IPS-18a (cell line): ENCODE results near the gene SSPN.

Experiments used
- H3K27ac ChIP-seq: one replicate; pipeline ENCODE4 v1.5.1; 2013; ENCODE audit warnings: low read length
- H3K27me3 ChIP-seq: one replicate; pipeline ENCODE4 v1.6.1; 2013; ENCODE audit warnings: mild to moderate bottlenecking, low read length; ENCODE audit not compliant: control insufficient read depth, insufficient read depth
- H3K36me3 ChIP-seq: one replicate; pipeline ENCODE4 v1.6.1; 2013; ENCODE audit warnings: low read depth, low read length; ENCODE audit not compliant: control insufficient read depth
- H3K4me1 ChIP-seq: one replicate; pipeline ENCODE4 v1.6.1; 2013; ENCODE audit warnings: low read depth, low read length; ENCODE audit not compliant: control insufficient read depth
- H3K4me3 ChIP-seq: one replicate; pipeline ENCODE4 v1.5.1; 2013; ENCODE audit warnings: low read length
- H3K9ac ChIP-seq: one replicate; pipeline ENCODE4 v1.6.1; 2013; ENCODE audit warnings: mild to moderate bottlenecking, low read length, moderate library complexity
- H3K9me3 ChIP-seq: one replicate; pipeline ENCODE4 v1.6.1; 2013; ENCODE audit warnings: low read depth, low read length; ENCODE audit not compliant: control insufficient read depth

SSPN gene

DNA sequence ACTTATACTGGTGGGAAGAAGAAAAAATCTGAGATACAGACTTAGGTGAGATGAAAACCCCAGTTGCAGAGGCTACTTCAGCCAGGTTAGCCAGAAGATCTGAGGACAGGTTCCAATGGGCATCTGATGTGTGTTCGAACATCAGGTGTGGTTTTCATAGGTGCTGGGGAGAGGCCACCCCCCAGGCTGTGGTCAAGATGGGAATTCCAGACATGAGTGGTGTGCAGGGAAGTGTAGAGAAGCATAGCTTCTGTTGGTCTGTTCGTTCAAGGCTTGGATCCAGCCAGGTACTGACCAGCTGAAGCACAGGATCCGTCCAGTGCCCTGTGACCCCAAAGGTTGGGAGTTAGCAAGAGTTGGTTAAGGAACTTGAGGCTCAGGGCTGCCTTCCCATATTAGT is 85.5 kb downstream of the SSPN start:
- H3K36me3 ChIP-seq, result no peaks in the 10 kb centered on the region
- no peaks in the 10 kb centered on the region for H3K9me3 ChIP-seq
- no peak overlapping the region for H3K4me3 ChIP-seq
- no peak overlapping the region for H3K9ac ChIP-seq
- H3K4me1 ChIP-seq, result no peaks in the 10 kb centered on the region
- no peak overlapping the region for H3K27ac ChIP-seq
- no peaks in the 10 kb centered on the region for H3K27me3 ChIP-seq

DNA sequence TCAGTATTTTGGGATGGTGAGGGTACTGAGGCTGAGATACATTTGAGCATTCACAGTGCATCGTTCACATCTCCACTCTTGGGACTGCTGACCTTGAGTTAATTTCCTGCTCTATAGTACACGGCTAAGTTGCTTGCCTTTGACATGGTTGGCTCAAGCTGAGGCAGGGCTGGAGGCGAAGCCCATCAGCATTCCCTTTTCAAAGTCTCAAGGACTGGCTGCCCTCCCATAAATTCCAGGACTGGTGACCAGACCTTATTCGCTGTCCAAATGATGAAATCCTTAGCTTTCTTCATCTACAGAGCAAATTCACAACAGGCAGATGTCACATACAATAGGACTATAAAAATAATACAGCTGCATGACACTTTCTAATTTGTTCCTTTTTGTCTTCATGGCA is 85.9 kb downstream of the SSPN start:
- H3K27me3 ChIP-seq, result no peaks in the 10 kb centered on the region
- no peak overlapping the region for H3K27ac ChIP-seq
- no peaks in the 10 kb centered on the region for H3K9me3 ChIP-seq
- H3K4me1 ChIP-seq, result no peaks in the 10 kb centered on the region
- H3K36me3 ChIP-seq, result no peaks in the 10 kb centered on the region
- H3K4me3 ChIP-seq, result no peak overlapping the region
- H3K9ac ChIP-seq, result no peak overlapping the region

DNA sequence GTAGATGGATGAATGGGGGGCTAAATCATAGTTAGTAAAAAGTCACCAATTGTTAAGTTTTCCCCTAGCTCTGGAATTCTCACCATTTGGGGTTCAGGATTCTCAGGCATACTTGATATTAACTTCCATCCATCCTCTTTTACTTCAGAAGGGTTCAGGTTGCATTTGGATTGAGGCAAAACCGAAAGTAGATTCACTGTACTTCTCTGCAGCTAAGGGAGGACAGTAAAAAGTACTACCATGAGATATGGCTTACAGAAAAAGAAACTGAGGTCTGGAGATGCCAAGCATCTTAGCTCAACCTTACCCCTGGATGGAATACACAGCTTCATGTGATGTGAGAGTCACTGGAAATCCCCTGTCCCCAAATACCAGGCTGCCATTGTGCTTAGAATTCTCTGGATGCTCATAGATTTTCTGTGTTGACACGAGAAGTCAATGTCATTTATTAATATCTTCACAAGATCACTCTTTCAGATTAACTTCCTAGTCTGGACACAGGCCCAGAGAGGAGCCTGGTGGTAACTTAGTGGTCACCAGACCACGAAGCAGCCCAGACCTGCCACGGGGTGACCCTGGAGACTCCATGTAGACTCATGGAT is 87.1 kb downstream of the SSPN start:
- Histone ChIP-seq H3K4me3 (no peak overlapping the region), H3K27me3 (no peaks in the 10 kb centered on the region), H3K36me3 (no peaks in the 10 kb centered on the region), H3K9ac (no peak overlapping the region), H3K27ac (no peak overlapping the region), H3K9me3 (no peaks in the 10 kb centered on the region), H3K4me1 (no peaks in the 10 kb centered on the region)

DNA sequence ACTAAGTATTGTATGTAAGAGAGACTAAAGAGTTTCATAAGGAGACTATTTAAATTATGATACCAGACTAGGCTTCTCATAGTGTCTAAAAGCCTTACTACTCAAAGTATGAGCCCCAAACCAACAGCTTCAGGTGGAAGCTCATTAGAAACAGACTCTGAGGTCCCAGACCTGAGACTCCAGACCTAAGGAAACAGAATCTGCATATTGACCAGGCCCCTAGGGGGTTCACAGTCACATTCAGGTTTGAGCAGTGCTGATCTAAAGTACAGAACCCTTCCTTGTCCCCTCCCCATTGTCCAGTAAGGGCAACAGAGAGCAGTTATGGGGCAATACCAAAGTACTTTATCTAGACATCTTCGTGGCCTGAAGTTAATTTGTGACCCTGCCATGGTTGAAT is 87.7 kb downstream of the SSPN start:
- Histone ChIP-seq H3K9me3 (no peaks in the 10 kb centered on the region), H3K9ac (no peak overlapping the region), H3K4me3 (no peak overlapping the region), H3K27ac (no peak overlapping the region), H3K36me3 (no peaks in the 10 kb centered on the region), H3K4me1 (no peaks in the 10 kb centered on the region), H3K27me3 (no peaks in the 10 kb centered on the region)

DNA sequence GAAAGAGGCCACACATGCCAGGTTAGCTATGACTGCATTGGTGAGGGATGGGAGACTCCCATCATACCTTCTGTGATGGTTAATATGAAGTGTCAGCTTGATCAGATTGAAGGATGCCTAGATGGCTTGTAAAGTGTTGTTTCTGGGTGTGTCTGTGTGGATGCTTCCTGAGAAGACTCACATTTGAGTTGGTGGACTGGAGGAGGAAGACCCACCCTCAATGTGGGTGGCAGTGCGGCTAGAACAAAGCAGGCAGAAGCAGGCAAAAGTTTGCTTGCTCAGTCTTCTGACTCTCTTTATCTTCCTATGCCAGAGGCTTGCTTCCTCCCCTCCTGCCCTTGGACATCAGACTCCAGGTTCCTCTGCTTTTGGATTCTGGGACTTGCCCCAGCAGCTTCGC is 88.2 kb downstream of the SSPN start:
- Histone ChIP-seq H3K4me3 (no peak overlapping the region), H3K27me3 (no peaks in the 10 kb centered on the region), H3K9ac (no peak overlapping the region), H3K36me3 (no peaks in the 10 kb centered on the region), H3K27ac (no peak overlapping the region), H3K9me3 (no peaks in the 10 kb centered on the region), H3K4me1 (no peaks in the 10 kb centered on the region)

DNA sequence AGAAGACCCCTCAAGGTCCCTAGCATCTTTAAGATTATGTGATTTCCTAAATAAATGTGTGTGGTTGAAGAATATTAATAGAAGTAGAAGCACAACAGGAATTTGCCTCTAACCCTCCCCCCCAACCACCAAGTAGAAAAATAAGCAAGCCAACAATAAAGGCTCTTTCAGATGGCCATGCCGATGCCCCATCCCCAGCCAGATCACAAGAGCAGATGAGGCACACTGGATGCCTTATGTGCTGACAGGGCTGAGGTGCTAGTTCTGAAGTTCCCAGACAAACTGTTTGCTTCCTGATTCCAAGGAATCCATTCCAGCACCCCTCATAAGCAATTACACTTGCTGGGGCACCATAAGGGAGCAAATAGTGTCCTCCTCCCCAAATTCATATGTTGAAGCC is 90.0 kb downstream of the SSPN start:
- Histone ChIP-seq H3K27me3 (no peaks in the 10 kb centered on the region), H3K4me3 (no peak overlapping the region), H3K36me3 (no peaks in the 10 kb centered on the region), H3K27ac (no peak overlapping the region), H3K9ac (no peak overlapping the region), H3K4me1 (no peaks in the 10 kb centered on the region), H3K9me3 (no peaks in the 10 kb centered on the region)

DNA sequence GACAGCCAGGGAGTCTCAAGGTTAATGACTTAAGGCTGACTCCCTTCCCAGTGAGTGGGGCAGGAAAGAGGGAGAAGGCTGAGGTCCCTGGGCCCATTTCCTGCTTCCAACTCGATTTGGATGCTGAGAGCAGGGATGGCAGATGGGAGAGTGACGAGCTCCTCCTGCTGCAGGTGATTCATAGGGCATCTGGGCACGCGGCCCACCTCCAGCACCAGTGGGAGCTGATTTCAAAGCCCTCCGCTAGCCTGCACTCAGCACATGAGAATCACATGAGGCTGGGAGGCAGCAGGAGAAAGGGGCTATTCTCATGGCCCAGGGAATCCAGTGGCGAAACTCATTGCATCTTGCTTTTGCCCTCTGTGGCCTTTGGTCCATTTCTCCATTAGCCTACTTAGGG is 90.8 kb downstream of the SSPN start:
- Histone ChIP-seq H3K9me3 (no peaks in the 10 kb centered on the region), H3K27ac (no peak overlapping the region)

DNA sequence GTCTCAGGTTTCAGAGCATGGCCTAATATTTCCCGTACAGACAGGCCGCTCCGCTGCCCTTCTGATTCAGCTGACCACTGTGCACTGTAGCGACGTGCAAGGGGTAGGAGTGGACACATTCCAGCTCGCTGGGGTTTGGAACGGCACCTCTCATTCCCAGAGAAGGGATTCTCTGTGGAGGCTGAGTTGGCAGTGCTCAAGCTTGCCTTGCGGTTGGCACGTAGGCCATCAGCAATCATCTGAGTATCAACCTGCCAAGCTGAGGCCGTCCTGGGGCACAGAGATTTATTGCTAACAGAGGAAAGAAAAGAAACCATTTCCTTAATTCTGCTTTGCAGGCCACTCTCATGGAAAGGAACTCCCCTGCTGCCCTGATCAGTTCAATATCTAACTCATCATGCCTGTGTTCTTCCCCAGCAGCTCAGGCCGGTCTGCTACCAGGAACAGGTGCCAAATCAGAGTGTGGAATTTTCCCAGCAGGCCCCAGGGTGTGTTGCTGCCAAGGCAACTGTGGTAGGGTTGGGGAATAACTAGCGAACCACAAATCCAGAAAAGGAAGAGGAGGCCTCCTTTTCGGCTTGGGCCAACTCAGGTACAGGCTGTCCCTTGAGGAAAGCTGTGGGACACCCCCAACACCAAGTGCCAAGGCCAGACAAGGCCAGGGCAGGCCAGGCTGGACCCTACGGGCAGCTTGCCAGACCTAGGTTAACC is 92.5 kb downstream of the SSPN start:
- Histone ChIP-seq H3K36me3 (no peaks in the 10 kb centered on the region), H3K9ac (no peak overlapping the region), H3K9me3 (no peaks in the 10 kb centered on the region), H3K27me3 (no peaks in the 10 kb centered on the region), H3K4me1 (no peaks in the 10 kb centered on the region), H3K4me3 (no peak overlapping the region), H3K27ac (no peak overlapping the region)

More for the DNA sequence above, 90.8 kb downstream of the SSPN start:
- Histone ChIP-seq H3K9ac (no peak overlapping the region), H3K27me3 (no peaks in the 10 kb centered on the region), H3K36me3 (no peaks in the 10 kb centered on the region), H3K4me3 (no peak overlapping the region), H3K4me1 (no peaks in the 10 kb centered on the region)

DNA sequence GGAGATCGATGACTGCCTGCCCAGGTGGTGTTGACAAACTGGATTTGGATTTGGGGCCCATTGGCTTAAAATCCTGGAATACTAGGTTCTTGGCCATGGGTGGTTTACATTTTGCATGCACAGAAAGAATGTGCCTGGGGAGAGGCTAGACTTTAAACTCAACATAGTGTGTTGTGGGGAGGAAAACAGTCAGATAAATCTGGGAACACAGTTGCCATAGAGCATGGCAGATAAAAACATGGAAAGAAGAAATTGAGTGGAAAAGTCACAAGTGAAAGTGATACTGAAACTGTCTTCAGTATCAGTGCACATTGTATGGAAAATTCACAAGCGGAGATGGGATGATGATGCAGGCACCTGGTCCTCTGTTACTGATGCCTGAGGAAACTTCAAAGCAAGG is 95.2 kb downstream of the SSPN start:
- H3K27me3 ChIP-seq, result no peaks in the 10 kb centered on the region
- no peak overlapping the region for H3K4me3 ChIP-seq
- no peaks in the 10 kb centered on the region for H3K36me3 ChIP-seq
- no peak overlapping the region for H3K27ac ChIP-seq
- no peaks in the 10 kb centered on the region for H3K9me3 ChIP-seq
- H3K9ac ChIP-seq, result no peak overlapping the region
- H3K4me1 ChIP-seq, result no peaks in the 10 kb centered on the region

DNA sequence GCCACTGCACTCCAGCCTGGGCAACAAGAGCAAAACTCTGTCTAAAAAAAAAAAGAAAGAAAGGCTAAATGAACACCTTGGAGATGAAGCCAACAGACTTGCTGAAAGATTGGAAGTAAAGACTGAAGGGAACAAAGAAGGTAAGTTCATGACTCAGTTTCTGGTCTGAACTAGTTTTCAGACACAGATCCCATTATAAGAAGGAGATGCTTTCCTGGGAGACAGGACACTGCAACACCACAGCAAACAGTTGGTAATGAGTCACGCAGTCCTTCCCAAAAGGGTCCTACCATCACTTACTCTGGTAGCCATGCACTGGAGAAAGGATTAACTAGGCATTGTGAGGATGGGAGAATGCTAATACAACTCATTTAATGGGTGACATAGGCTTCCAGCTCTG is 97.2 kb downstream of the SSPN start:
- H3K27me3 ChIP-seq, result no peaks in the 10 kb centered on the region
- no peak overlapping the region for H3K9ac ChIP-seq
- no peaks in the 10 kb centered on the region for H3K36me3 ChIP-seq
- no peaks in the 10 kb centered on the region for H3K4me1 ChIP-seq
- no peak overlapping the region for H3K27ac ChIP-seq
- H3K9me3 ChIP-seq, result no peaks in the 10 kb centered on the region
- H3K4me3 ChIP-seq, result no peak overlapping the region

DNA sequence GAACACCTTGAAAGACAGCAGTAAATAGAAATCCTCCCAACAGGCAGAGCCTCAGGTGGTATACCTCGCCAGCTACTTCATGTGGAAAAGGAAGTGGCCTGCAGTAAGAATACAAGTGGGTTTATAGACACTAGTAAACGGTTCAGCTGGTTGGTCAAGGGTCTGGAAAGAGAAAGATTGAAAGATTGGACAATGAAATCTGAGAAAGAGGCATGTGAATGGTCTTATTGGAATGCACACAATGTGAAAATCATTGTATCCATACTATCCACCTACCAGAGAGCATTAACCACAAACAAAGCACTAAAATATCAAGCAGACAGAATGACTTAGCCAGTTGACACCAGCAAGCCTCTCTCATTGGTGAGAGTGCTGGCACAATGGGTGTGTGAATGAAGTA is 98.2 kb downstream of the SSPN start:
- Histone ChIP-seq H3K27me3 (no peaks in the 10 kb centered on the region), H3K9ac (no peak overlapping the region), H3K9me3 (no peaks in the 10 kb centered on the region), H3K27ac (no peak overlapping the region), H3K36me3 (no peaks in the 10 kb centered on the region), H3K4me3 (no peak overlapping the region), H3K4me1 (no peaks in the 10 kb centered on the region)

DNA sequence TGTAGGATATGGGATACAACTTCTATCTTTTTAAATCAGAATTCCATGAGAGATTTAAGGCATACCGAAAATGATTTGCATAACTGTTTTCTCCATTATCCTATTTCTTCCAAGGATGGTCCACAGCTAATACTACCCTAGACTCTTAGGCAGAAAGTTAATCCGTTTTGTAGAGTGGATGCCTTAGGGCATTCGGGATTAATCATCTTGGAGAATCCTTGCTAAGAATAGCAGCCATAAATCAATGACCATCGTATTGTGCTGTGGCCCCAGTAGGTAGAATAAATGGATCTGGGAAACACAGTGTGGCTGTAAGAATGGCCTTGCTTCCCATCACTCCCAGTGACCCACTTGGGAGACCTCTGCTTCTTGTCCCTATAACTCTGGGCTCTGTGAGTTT is 99.6 kb downstream of the SSPN start:
- Histone ChIP-seq H3K4me3 (no peak overlapping the region), H3K27me3 (no peaks in the 10 kb centered on the region), H3K9me3 (no peaks in the 10 kb centered on the region), H3K27ac (no peak overlapping the region), H3K4me1 (no peaks in the 10 kb centered on the region), H3K9ac (no peak overlapping the region), H3K36me3 (no peaks in the 10 kb centered on the region)
